HEK293T (cell line): Measurements from ENCODE around the gene MGST3.

Source experiments
- ARNT ChIP-seq: fragments of 450-650 bp; IDR thresholded peaks from 2 replicates; pipeline ENCODE4 v1.6.1; 2017; ENCODE audit warnings: mild to moderate bottlenecking
- BHLHE40 ChIP-seq: fragments of 450-650 bp; IDR thresholded peaks from 2 replicates; pipeline ENCODE4 v1.6.1; 2016; ENCODE audit warnings: mild to moderate bottlenecking, moderate library complexity, borderline replicate concordance
- CTBP1 ChIP-seq: fragments of 450-650 bp; IDR thresholded peaks from 2 replicates; pipeline ENCODE4 v1.6.1; 2016; ENCODE audit warnings: borderline replicate concordance
- ELF4 ChIP-seq: fragments of 450-650 bp; IDR thresholded peaks from 2 replicates; pipeline ENCODE4 v1.6.1; 2017; ENCODE audit warnings: antibody characterized with exemption
- FOXM1 ChIP-seq: fragments of 450-650 bp; IDR thresholded peaks from 2 replicates; pipeline ENCODE4 v1.6.1; 2017; ENCODE audit warnings: mild to moderate bottlenecking, borderline replicate concordance
- NFRKB ChIP-seq: fragments of 450-650 bp; IDR thresholded peaks from 2 replicates; pipeline ENCODE4 v1.6.1; 2016; ENCODE audit warnings: mild to moderate bottlenecking, moderate library complexity
- SP1 ChIP-seq: fragments of 450-650 bp; IDR thresholded peaks from 2 replicates; pipeline ENCODE4 v1.6.1; 2017
- SUZ12 ChIP-seq: fragments of 450-650 bp; IDR thresholded peaks from 2 replicates; pipeline ENCODE4 v1.6.1; 2016; ENCODE audit warnings: mild to moderate bottlenecking
- TARDBP ChIP-seq: fragments of 450-650 bp; IDR thresholded peaks from 2 replicates; pipeline ENCODE4 v1.6.1; 2016
- ZNF384 ChIP-seq: fragments of 450-650 bp; IDR thresholded peaks from 2 replicates; pipeline ENCODE4 v1.6.1; 2016

GRCh38 chr1:165628147-165628822, 2.7 kb upstream of the MGST3 start:
- TF ChIP-seq NFRKB = no peak
- no peak for TF ChIP-seq ARNT
- TF ChIP-seq BHLHE40 = no peak
- TF ChIP-seq ELF4 = no peak
- TF ChIP-seq CTBP1 = no peak
- TF ChIP-seq SP1 = no peak
- no peak for TF ChIP-seq FOXM1
- no peak for TF ChIP-seq SUZ12
- no peak for TF ChIP-seq ZNF384
- no peak for TF ChIP-seq TARDBP
